GM18867 (cell line): ENCODE results near the gene CHRNB1.

ENCODE experiments used
- ATAC-seq: cut with Tn5 transposase; IDR thresholded peaks from one replicate; pipeline ENCODE4 v1.9.1; 2021; ENCODE audit warnings: mild to moderate bottlenecking, moderate library complexity; ENCODE audit not compliant: unreplicated experiment

The CHRNB1 gene

GRCh38 chr17:7437369-7437863 lies 7.4 kb upstream of the CHRNB1 start:
- ATAC-seq = no peak

- no peak for ATAC-seq
Measured at GRCh38 chr17:7437950-7438614, 6.8 kb upstream of the CHRNB1 start.

GRCh38 chr17:7438656-7439460 lies 6.0 kb upstream of the CHRNB1 start:
- no peak for ATAC-seq

GRCh38 chr17:7439462-7440112 lies 5.3 kb upstream of the CHRNB1 start, which contains the start of gene FGF11:
FGF11 (plus strand) TSS chr17:7439512; CDS start chr17:7439621, 109 bp downstream.
- no peak for ATAC-seq

GRCh38 chr17:7440113-7440833 lies 4.6 kb upstream of the CHRNB1 start:
- ATAC-seq = no peak

- no peak for ATAC-seq
Measured at GRCh38 chr17:7440834-7441195, 4.0 kb upstream of the CHRNB1 start.

- no peak for ATAC-seq
Measured at GRCh38 chr17:7441266-7441665, 3.6 kb upstream of the CHRNB1 start.

GRCh38 chr17:7442142-7442541 lies 2.7 kb upstream of the CHRNB1 start:
- no peak for ATAC-seq

GRCh38 chr17:7443499-7444485 lies 1.1 kb upstream of the CHRNB1 start:
- ATAC-seq = no peak

GRCh38 chr17:7445619-7445968 lies 733 bp downstream of the CHRNB1 start:
- no peak for ATAC-seq

GRCh38 chr17:7448461-7448860 lies 3.6 kb downstream of the CHRNB1 start:
- no peak for ATAC-seq

GRCh38 chr17:7459961-7460545 lies 15.2 kb downstream of the CHRNB1 start:
- ATAC-seq = no peak

- no peak for ATAC-seq
Measured at GRCh38 chr17:7460850-7461660, 16.2 kb downstream of the CHRNB1 start.

- no peak for ATAC-seq
Measured at GRCh38 chr17:7462474-7463371, 17.9 kb downstream of the CHRNB1 start.

- no peak for ATAC-seq
Measured at GRCh38 chr17:7463372-7463846, 18.5 kb downstream of the CHRNB1 start.

- ATAC-seq = no peak
Measured at GRCh38 chr17:7464081-7464480, 19.2 kb downstream of the CHRNB1 start.

GRCh38 chr17:7465597-7466275 lies 20.9 kb downstream of the CHRNB1 start:
- ATAC-seq = no peak
